Endothelial cell (in vitro differentiated cells): Measurements from ENCODE around the gene CHI3L1. TPM values are rescaled to one million over a fixed set of nuclear protein-coding genes. Genes with fewer than 3 reads are reported as not detected.

Source experiments
- DNase-seq: peaks from one replicate; pipeline ENCODE4 v3.0.0; 2021; ENCODE audit warnings: low spot score
- H3K27ac Mint-ChIP-seq: one replicate; pipeline ENCODE4 v1.8.0; 2021; ENCODE audit warnings: mixed read lengths, inconsistent platforms; ENCODE audit not compliant: unreplicated experiment
- H3K27me3 Mint-ChIP-seq: one replicate; pipeline ENCODE4 v1.8.0; 2021; ENCODE audit warnings: mild to moderate bottlenecking, moderate library complexity, mixed read lengths, inconsistent platforms; ENCODE audit not compliant: unreplicated experiment
- H3K36me3 Mint-ChIP-seq: one replicate; pipeline ENCODE4 v1.8.0; 2021; ENCODE audit warnings: mild to moderate bottlenecking, low read depth, mixed read lengths, inconsistent platforms; ENCODE audit not compliant: unreplicated experiment
- H3K4me1 Mint-ChIP-seq: one replicate; pipeline ENCODE4 v1.8.0; 2021; ENCODE audit warnings: mild to moderate bottlenecking, mixed read lengths, inconsistent platforms; ENCODE audit not compliant: unreplicated experiment
- H3K4me3 Mint-ChIP-seq: one replicate; pipeline ENCODE4 v1.8.0; 2021; ENCODE audit warnings: mild to moderate bottlenecking, mixed read lengths, inconsistent platforms; ENCODE audit not compliant: unreplicated experiment
- H3K9me3 Mint-ChIP-seq: one replicate; pipeline ENCODE4 v1.8.0; 2021; ENCODE audit warnings: mixed read lengths, inconsistent platforms; ENCODE audit not compliant: unreplicated experiment
- CTCF ChIP-seq: fragments of 200-600 bp; sonication (generic); IDR thresholded peaks from one replicate; pipeline ENCODE4 v1.5.0; 2021; ENCODE audit warnings: antibody characterized with exemption; ENCODE audit not compliant: unreplicated experiment
- total RNA-seq: library from RNA; stranded (reverse); fragmentation: NEBNext Ultra II Directional; extraction: Animal tissue kit (Norgen Biotek cat#: 25700); gene quantifications from one replicate; pipeline ENCODE4 v1.2.1, GENCODE V29; 2021; ENCODE audit not compliant: unreplicated experiment

CHI3L1 gene
- total RNA-seq, 1 donor from 2014 or later: 0.21 TPM

GRCh38 chr1:203149188-203149840, 37.2 kb downstream of the CHI3L1 start:
- no peak for TF ChIP-seq CTCF
- H3K36me3 Mint-ChIP-seq: no peaks in the 10 kb centered on the region
- peaks cover 64% of the 10 kb centered on the region for H3K4me1 Mint-ChIP-seq
- H3K9me3 Mint-ChIP-seq: no peaks in the 10 kb centered on the region
- H3K27me3 Mint-ChIP-seq: peaks cover 3% of the 10 kb centered on the region
- H3K4me3 Mint-ChIP-seq: peak overlapping the region; percentile 9
- no peak overlapping the region for H3K27ac Mint-ChIP-seq
- DNase-seq: no peak

GRCh38 chr1:203148579-203148978, 37.9 kb downstream of the CHI3L1 start:
- H3K27ac Mint-ChIP-seq: no peak overlapping the region
- DNase-seq: no peak
- H3K4me1 Mint-ChIP-seq: peaks cover 63% of the 10 kb centered on the region
- H3K27me3 Mint-ChIP-seq: peaks cover 5% of the 10 kb centered on the region
- TF ChIP-seq CTCF: no peak
- H3K36me3 Mint-ChIP-seq: peaks cover 6% of the 10 kb centered on the region
- no peaks in the 10 kb centered on the region for H3K9me3 Mint-ChIP-seq
- H3K4me3 Mint-ChIP-seq: no peak overlapping the region

GRCh38 chr1:203148127-203148526, 38.4 kb downstream of the CHI3L1 start:
- peaks cover 9% of the 10 kb centered on the region for H3K36me3 Mint-ChIP-seq
- no peak overlapping the region for H3K4me3 Mint-ChIP-seq
- TF ChIP-seq CTCF: peak; percentile 64
- H3K9me3 Mint-ChIP-seq: no peaks in the 10 kb centered on the region
- peaks cover 6% of the 10 kb centered on the region for H3K27me3 Mint-ChIP-seq
- peaks cover 60% of the 10 kb centered on the region for H3K4me1 Mint-ChIP-seq
- no peak overlapping the region for H3K27ac Mint-ChIP-seq
- DNase-seq: no peak

GRCh38 chr1:203147376-203147775, 39.1 kb downstream of the CHI3L1 start:
- no peak overlapping the region for H3K4me3 Mint-ChIP-seq
- DNase-seq: no peak
- peaks cover 16% of the 10 kb centered on the region for H3K36me3 Mint-ChIP-seq
- peak overlapping the region; percentile 48 for H3K27ac Mint-ChIP-seq
- H3K9me3 Mint-ChIP-seq: no peaks in the 10 kb centered on the region
- peaks cover 53% of the 10 kb centered on the region for H3K4me1 Mint-ChIP-seq
- H3K27me3 Mint-ChIP-seq: peaks cover 6% of the 10 kb centered on the region
- TF ChIP-seq CTCF: no peak

GRCh38 chr1:203146537-203146936, 40.0 kb downstream of the CHI3L1 start:
- Mint-ChIP-seq H3K4me3 (no peak overlapping the region), H3K4me1 (peaks cover 47% of the 10 kb centered on the region), H3K27ac (no peak overlapping the region), H3K9me3 (no peaks in the 10 kb centered on the region), H3K36me3 (peaks cover 22% of the 10 kb centered on the region), H3K27me3 (peaks cover 6% of the 10 kb centered on the region)
- TF ChIP-seq CTCF: no peak
- no peak for DNase-seq
